ENCODE measurements around the gene FBXL5.

GRCh38 chr4:15655223-15656037, at the start of gene FBXL5:
- no peak for TF ChIP-seq CTCF (conservative IDR thresholded peaks at IDR 0.05; ENCODE audit: low read depth, low read length)
- TF ChIP-seq EZH2 (IDR thresholded peaks at IDR 0.05; ENCODE audit: borderline replicate concordance, low read depth, low read length, poor library complexity, severe bottlenecking): no peak
